Neuronal stem cell (in vitro differentiated cells): ENCODE measurements around the gene ATP11A.

ENCODE experiments used
- DNase-seq: peaks from one replicate; pipeline ENCODE4 v3.0.0-alpha.2; 2013; ENCODE audit warnings: low spot score
- H2AFZ ChIP-seq: one replicate; pipeline ENCODE4 v1.6.1; 2013; ENCODE audit warnings: mild to moderate bottlenecking, low read length, inconsistent platforms
- H2AK5ac ChIP-seq: 2 replicates; pipeline ENCODE4 v1.6.1; 2013; ENCODE audit warnings: low read depth, mild to moderate bottlenecking, inconsistent platforms, low read length, moderate library complexity, mixed read lengths
- H2BK120ac ChIP-seq: 2 replicates; pipeline ENCODE4 v1.6.1; 2013; ENCODE audit warnings: low read depth, mild to moderate bottlenecking, inconsistent platforms, low read length, moderate library complexity, mixed read lengths
- H2BK12ac ChIP-seq: one replicate; pipeline ENCODE4 v1.6.1; 2013; ENCODE audit warnings: low read length, inconsistent platforms
- H2BK15ac ChIP-seq: 2 replicates; pipeline ENCODE4 v1.6.1; 2013; ENCODE audit warnings: mild to moderate bottlenecking, low read length, inconsistent platforms, mixed read lengths
- H2BK5ac ChIP-seq: one replicate; pipeline ENCODE4 v1.6.1; 2013; ENCODE audit warnings: inconsistent platforms, mild to moderate bottlenecking, low read length, moderate library complexity
- H3K14ac ChIP-seq: one replicate; pipeline ENCODE4 v1.6.1; 2013; ENCODE audit warnings: low read length, inconsistent platforms
- H3K18ac ChIP-seq: 2 replicates; pipeline ENCODE4 v1.6.1; 2013; ENCODE audit warnings: low read length, inconsistent platforms
- H3K23ac ChIP-seq: 2 replicates; pipeline ENCODE4 v1.6.1; 2013; ENCODE audit warnings: low read depth, mild to moderate bottlenecking, mixed read lengths, low read length, inconsistent platforms; ENCODE audit not compliant: poor library complexity
- H3K27ac ChIP-seq: replicated peaks from 3 replicates; pipeline ENCODE4 v1.5.1; 2013; ENCODE audit warnings: low read length, inconsistent platforms
- H3K27me3 ChIP-seq, 3 experiments: 2 replicates each; pipeline ENCODE4 v1.6.1; 2013; ENCODE audit warnings: low read length in 3 of 3, mild to moderate bottlenecking in 2 of 3, inconsistent platforms in 1 of 3, low read depth in 1 of 3, mixed read lengths in 1 of 3, moderate library complexity in 1 of 3; ENCODE audit not compliant: control insufficient read depth in 3 of 3, insufficient read depth in 3 of 3
- H3K36me3 ChIP-seq, 2 donors: replicated peaks in 1 of 2; 2 replicates each; pipeline ENCODE4 v1.6.1; 2013; ENCODE audit warnings: low read length in 2 of 2; ENCODE audit not compliant: control insufficient read depth in 2 of 2, insufficient read depth in 2 of 2
- H3K4ac ChIP-seq: 2 replicates; pipeline ENCODE4 v1.6.1; 2013; ENCODE audit warnings: inconsistent platforms, mild to moderate bottlenecking, low read length, moderate library complexity
- H3K4me1 ChIP-seq, 2 donors: 1 replicate in 1 of 2; 2 replicates in 1 of 2; pipeline ENCODE4 v1.6.1; 2013; ENCODE audit warnings: low read length in 2 of 2, low read depth in 1 of 2; ENCODE audit not compliant: control insufficient read depth in 2 of 2, insufficient read depth in 1 of 2
- H3K4me2 ChIP-seq: one replicate; pipeline ENCODE4 v1.6.1; 2013; ENCODE audit warnings: mild to moderate bottlenecking, low read length, inconsistent platforms; ENCODE audit not compliant: insufficient read depth, poor library complexity, severe bottlenecking
- H3K4me3 ChIP-seq, 2 donors: 2 replicates each; pipeline ENCODE4 v1.5.1; 2013; ENCODE audit warnings: low read length in 2 of 2, mild to moderate bottlenecking in 2 of 2, inconsistent platforms in 1 of 2, moderate library complexity in 1 of 2
- H3K79me1 ChIP-seq: one replicate; pipeline ENCODE4 v1.6.1; 2013; ENCODE audit warnings: low read depth, mild to moderate bottlenecking, inconsistent platforms, low read length, moderate library complexity
- H3K9ac ChIP-seq: one replicate; pipeline ENCODE4 v1.6.1; 2013; ENCODE audit warnings: mild to moderate bottlenecking, low read depth, low read length, inconsistent platforms; ENCODE audit not compliant: poor library complexity
- H3K9me3 ChIP-seq, 2 donors: replicated peaks in 1 of 2; 2 replicates each; pipeline versions ENCODE3 to v1.6.1; 2013; ENCODE audit warnings: low read length in 2 of 2, mild to moderate bottlenecking in 2 of 2, inconsistent platforms in 1 of 2, low read depth in 1 of 2, mixed read lengths in 1 of 2, moderate library complexity in 1 of 2; ENCODE audit not compliant: control insufficient read depth in 2 of 2, insufficient read depth in 1 of 2
- H4K8ac ChIP-seq: one replicate; pipeline ENCODE4 v1.6.1; 2013; ENCODE audit warnings: low read depth, mild to moderate bottlenecking, inconsistent platforms, low read length, moderate library complexity
- H4K91ac ChIP-seq: one replicate; pipeline ENCODE4 v1.6.1; 2013; ENCODE audit warnings: low read length, low read depth, mild to moderate bottlenecking, inconsistent platforms; ENCODE audit not compliant: poor library complexity
- WGBS, 2 donors: extraction: QIAGEN DNeasy Blood & Tissue Kit; methylation state at CpG; one replicate each; pipeline ENCODE4 v1.1.7; 2013; ENCODE audit warnings: missing lambda C conversion rate in 2 of 2, mixed read lengths in 1 of 2; ENCODE audit not compliant: insufficient read length in 2 of 2, insufficient replicate concordance in 1 of 2; ENCODE audit errors: extremely low coverage in 2 of 2; 5-methylcytosine and 5-hydroxymethylcytosine counted together

Gene ATP11A

GRCh38 chr13:112908342-112908741, 218.5 kb downstream of the ATP11A start:
- no peak overlapping the region for H3K4ac ChIP-seq
- H3K79me1 ChIP-seq: peaks cover 14% of the 10 kb centered on the region
- no peak overlapping the region for H3K9ac ChIP-seq
- H4K8ac ChIP-seq: no peak overlapping the region
- H3K23ac ChIP-seq: no peak overlapping the region
- no peak overlapping the region for H3K4me3 ChIP-seq
- no peak overlapping the region for H2BK120ac ChIP-seq
- H3K18ac ChIP-seq: no peak overlapping the region
- no peak overlapping the region for H2AFZ ChIP-seq
- H2BK5ac ChIP-seq: no peak overlapping the region
- no peak overlapping the region for H2BK12ac ChIP-seq
- H3K4me1 ChIP-seq: peaks cover 0 to 16% of the 10 kb centered on the region in 2 donors
- H3K36me3 ChIP-seq: peaks cover 0 to 13% of the 10 kb centered on the region in 2 donors
- no peak overlapping the region for H2BK15ac ChIP-seq
- H3K9me3 ChIP-seq: peaks cover 16 to 19% of the 10 kb centered on the region in 2 donors
- no peak overlapping the region for H3K27ac ChIP-seq
- H3K4me2 ChIP-seq: no peak overlapping the region
- H3K27me3 ChIP-seq: no peaks in the 10 kb centered on the region
- H3K14ac ChIP-seq: no peak overlapping the region
- no peak overlapping the region for H4K91ac ChIP-seq
- no CpG with 5 or more reads among the region's 5 CpGs for WGBS, 2 donors
- no peak for DNase-seq
- no peak overlapping the region for H2AK5ac ChIP-seq

DNA sequence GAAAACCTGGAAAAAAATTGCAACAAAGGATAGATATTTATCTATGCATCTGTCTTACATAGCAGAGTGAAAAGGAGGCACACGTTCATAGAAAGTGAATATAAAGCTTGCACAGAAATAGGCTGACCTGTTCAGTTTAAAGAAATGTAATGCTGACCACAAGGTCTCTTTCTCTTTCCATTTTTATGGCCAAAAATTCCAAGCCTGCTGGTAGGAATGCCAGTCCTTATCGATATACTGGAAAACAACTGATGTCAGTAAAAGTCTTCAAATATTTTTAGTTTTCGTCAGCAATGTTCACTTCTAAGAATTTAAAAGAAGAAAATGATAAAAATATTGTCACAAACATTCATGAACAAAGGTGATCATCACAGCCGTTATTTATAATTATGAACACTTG, 220.2 kb downstream of the ATP11A start:
- no peak overlapping the region for H3K4me3 ChIP-seq

GRCh38 chr13:112910616-112911280, 220.9 kb downstream of the ATP11A start:
- Histone ChIP-seq H2AFZ (no peak overlapping the region), H3K9ac (no peak overlapping the region), H3K4me1 (peaks cover 0 to 14% of the 10 kb centered on the region in 2 donors), H4K91ac (no peak overlapping the region), H3K4me3 (no peak overlapping the region), H2AK5ac (no peak overlapping the region), H2BK5ac (no peak overlapping the region), H3K79me1 (peaks cover 12% of the 10 kb centered on the region), H3K23ac (no peak overlapping the region), H3K36me3 (peaks cover 0 to 2% of the 10 kb centered on the region in 2 donors), H2BK120ac (no peak overlapping the region), H3K18ac (no peak overlapping the region), H4K8ac (no peak overlapping the region), H3K4ac (no peak overlapping the region), H3K4me2 (no peak overlapping the region), H3K14ac (no peak overlapping the region), H2BK12ac (no peak overlapping the region), H2BK15ac (no peak overlapping the region), H3K27ac (no peak overlapping the region), H3K27me3 (no peaks in the 10 kb centered on the region), H3K9me3 (no peaks in the 10 kb centered on the region)
- no CpG with 5 or more reads among the region's 27 CpGs for WGBS, 2 donors
- DNase-seq: no peak

More for the DNA sequence above, 220.2 kb downstream of the ATP11A start:
- no peak overlapping the region for H3K14ac ChIP-seq
- no peak overlapping the region for H3K27ac ChIP-seq
- H2BK5ac ChIP-seq: no peak overlapping the region
- peaks cover 5 to 7% of the 10 kb centered on the region in 2 donors for H3K9me3 ChIP-seq
- H2AFZ ChIP-seq: no peak overlapping the region
- no peak overlapping the region for H4K91ac ChIP-seq
- H3K36me3 ChIP-seq: peaks cover 0 to 3% of the 10 kb centered on the region in 2 donors
- no peak overlapping the region for H2AK5ac ChIP-seq
- no peak overlapping the region for H4K8ac ChIP-seq
- no peak for DNase-seq
- no CpG with 5 or more reads among the region's 4 CpGs for WGBS, 2 donors
- H3K18ac ChIP-seq: no peak overlapping the region
- H3K79me1 ChIP-seq: peaks cover 12% of the 10 kb centered on the region
- H2BK120ac ChIP-seq: no peak overlapping the region
- no peak overlapping the region for H3K23ac ChIP-seq
- no peak overlapping the region for H3K4ac ChIP-seq
- H3K4me1 ChIP-seq: peaks cover 0 to 16% of the 10 kb centered on the region in 2 donors
- no peak overlapping the region for H3K9ac ChIP-seq
- H2BK15ac ChIP-seq: no peak overlapping the region
- H3K27me3 ChIP-seq: no peaks in the 10 kb centered on the region
- no peak overlapping the region for H2BK12ac ChIP-seq
- H3K4me2 ChIP-seq: no peak overlapping the region

DNA sequence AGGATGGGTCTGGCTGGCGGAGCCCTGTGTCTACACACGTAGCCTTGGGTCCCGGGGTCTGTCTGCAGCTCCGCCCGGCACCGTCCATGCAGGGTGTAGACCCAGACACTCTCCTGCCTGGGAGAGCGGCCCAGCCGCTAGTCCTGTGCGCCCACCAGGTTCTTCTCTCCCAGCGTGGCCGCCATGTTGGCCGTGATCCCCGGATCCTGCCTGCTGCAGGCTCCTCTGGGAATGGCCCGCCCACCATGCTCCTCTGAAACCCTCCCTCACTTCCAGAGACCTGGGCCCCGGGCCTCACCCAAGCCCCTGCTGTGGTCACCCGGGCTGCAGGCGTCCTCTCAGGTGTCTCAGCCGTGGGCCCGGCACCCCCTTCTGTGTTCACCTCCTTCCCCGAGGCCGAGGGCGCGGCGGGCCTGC, 221.5 kb downstream of the ATP11A start:
- Histone ChIP-seq H3K23ac (no peak overlapping the region), H3K27me3 (no peaks in the 10 kb centered on the region), H3K4ac (no peak overlapping the region)

More for the DNA sequence above, 221.5 kb downstream of the ATP11A start:
- no peak overlapping the region for H2BK120ac ChIP-seq
- H3K4me1 ChIP-seq: peaks cover 0 to 12% of the 10 kb centered on the region in 2 donors
- DNase-seq: no peak
- no peak overlapping the region for H2BK12ac ChIP-seq
- H3K9ac ChIP-seq: no peak overlapping the region
- H2AFZ ChIP-seq: no peak overlapping the region
- no peak overlapping the region for H2BK15ac ChIP-seq
- no peak overlapping the region for H2BK5ac ChIP-seq
- no peak overlapping the region for H3K4me3 ChIP-seq
- no CpG with 5 or more reads among the region's 24 CpGs for WGBS, 2 donors
- H3K9me3 ChIP-seq: no peaks in the 10 kb centered on the region
- H3K14ac ChIP-seq: no peak overlapping the region
- H3K79me1 ChIP-seq: peaks cover 12% of the 10 kb centered on the region
- no peak overlapping the region for H2AK5ac ChIP-seq
- peak overlapping the region; percentile 63 for H3K18ac ChIP-seq
- H3K27ac ChIP-seq: no peak overlapping the region
- H4K91ac ChIP-seq: no peak overlapping the region
- H3K4me2 ChIP-seq: no peak overlapping the region
- peaks cover 0 to 2% of the 10 kb centered on the region in 2 donors for H3K36me3 ChIP-seq
- H4K8ac ChIP-seq: no peak overlapping the region
